ENCODE data around the gene NAA40.
"Not testable (repeated sequence)": the region's sequence is repeated elsewhere in the genome, so short reads cannot be mapped to it uniquely, and the experiment has no call there.

Gene NAA40

DNA sequence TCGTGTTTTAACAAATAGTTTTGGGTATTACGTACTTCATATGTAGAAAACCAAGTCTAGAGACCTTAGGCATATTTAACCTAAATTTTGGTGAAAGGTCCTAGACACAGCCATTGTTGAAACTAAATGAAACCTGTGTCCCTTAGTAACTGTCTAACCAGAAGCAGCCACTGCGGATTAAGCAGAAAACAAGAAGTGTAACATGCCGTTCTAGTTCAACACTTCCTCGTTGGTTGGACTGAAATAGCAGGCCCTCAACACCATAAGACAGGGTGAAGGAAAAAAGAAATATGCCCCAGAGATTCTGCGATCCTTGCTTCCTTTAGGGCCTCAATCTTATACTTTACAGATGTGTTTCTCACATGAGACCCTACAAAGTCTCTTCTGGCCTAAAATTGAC is 2.0 kb downstream of the NAA40 start:
- no peak for DNase-seq

DNA sequence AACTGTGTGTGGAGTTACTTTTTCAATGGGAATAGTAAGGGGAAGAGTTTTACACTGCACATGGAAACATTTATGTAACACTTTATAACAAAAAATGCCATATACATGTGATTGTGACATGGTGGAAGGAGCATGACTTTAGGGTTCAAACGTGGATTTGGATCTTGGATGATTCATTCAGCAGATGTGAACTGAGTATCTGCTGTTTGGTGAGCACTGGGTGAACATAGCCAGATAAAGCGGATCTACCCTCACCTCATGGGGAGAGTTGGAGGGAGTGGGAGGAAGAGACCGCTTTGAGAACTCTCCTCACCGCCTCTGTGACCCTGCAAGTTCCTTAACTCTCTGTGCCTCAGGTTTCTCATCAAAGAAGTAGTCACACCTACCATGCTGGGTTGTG is 3.1 kb downstream of the NAA40 start:
- no peak for DNase-seq

DNA sequence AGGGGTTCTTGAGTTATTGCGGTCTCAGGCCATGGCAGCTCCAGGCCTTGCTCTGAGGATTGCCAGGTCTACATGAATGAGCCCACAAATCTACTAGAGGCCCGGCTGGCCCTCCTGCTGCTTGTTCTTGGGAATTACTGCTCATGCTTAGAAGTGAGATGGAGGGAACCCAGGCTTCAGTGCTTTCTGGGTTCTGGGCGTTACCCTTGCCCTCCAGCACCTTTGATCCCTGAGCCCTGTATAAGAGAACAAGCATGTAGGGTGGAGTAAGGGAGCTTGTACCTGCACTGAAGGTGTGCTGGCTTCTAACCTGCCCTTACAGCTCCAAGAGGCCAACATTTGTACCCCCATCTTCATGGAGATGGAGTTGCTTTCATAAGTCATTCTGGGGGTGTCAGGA is 4.0 kb downstream of the NAA40 start:
- DNase-seq = no peak

DNA sequence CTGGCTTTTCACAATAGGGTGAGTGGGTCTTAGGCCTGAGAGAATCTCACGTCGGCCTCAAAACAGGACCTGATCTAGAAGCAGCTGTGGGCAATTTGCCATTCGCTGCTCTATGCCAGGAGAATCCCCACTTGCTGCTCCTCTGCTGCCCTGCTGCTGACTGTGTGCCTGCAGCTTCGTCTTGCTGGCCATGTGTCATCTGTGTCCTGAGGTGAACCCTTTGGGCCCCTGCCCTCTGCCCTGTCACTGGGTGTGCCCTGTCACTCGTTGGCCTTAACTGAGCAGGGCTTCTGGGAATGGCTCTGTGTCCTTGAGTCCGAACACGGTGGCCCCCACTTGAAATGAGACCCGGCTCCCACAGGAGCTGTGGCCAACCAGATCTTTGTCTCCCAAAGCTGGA is 6.2 kb downstream of the NAA40 start:
- no peak for DNase-seq

DNA sequence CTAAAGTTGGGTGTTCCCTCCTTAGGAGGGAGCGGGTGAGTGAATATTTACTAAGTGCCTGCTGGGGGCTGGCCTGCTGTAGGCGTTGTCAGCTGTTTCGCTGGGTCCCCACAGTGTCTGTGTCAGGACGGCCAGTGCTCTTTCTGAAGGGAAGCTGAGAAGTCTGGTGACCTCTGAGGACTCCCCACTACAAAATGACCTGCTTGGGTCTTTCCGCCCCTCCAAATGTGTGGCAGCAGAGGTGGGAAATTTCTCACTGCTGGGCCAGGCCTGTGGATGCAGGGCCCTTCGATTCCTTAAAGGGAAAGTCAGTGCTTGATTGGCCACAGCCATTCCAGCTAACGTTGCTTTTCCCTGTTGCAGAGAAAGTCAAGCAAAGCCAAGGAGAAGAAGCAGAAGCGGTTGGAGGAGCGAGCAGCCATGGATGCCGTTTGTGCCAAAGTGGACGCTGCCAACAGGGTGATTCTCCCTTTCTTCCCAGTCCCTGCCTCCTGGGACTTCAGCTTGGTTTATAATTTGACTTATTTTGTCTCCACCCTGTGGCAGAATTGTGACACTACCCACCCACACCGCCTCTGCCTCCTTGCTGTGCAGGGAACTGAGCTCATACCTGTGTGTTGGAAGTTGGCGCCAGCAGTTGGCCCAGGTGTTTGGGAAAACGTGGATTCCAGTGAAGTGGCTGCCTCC is 6.8 kb downstream of the NAA40 start:
- DNase-seq = peak; percentile 60

DNA sequence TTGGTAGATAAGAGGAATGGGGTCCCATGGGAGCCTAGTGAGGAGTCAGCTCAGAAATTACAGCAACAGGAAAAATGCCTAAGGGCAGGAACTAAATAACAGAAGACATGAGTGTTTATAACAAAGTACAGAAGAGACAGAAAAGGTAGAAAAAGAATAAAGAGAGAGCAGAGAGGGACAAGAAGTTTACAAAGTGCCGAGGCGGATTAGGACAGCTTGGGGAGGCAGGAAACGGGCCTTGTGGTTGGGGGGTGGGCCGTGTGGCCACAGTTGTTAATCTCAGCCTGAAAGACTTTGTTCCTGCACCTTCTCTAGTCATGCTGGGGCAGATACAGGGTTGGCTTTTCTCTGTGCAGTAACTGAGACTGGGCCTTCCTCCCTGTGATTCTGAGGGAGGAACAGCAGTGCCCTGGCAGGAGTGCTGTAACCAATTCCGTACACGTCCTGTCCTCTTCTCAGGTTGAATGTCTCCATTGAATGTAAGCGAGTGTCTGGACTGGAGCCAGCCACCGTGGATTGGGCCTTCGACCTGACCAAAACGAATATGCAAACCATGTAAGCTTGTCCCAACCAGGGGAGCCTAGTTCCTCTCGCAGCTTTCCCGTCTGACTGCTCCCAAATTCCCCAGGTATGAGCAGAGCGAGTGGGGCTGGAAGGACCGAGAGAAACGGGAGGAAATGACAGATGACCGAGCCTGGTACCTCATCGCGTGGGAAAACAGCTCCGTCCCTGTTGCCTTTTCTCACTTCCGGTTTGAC is 13.2 kb downstream of the NAA40 start:
- no peak for DNase-seq

DNA sequence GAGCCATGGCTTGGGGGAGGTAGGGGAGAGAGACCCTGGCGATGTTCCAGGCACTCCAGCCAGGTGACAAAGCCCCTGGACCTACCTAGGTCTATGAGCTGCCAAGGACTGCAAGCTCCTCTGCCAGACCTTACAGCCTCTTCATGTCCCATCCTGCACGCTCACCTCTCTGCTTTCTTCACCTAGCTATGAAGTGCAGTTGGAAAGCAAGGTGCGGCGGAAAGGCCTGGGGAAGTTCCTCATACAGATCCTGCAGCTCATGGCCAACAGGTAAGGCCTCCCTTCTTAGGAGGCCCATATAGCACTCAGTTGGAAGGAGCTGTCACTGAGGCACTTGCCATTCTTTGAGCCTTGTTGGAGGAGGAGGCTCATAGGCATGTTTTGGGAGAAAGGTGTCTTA is 13.8 kb downstream of the NAA40 start:
- no peak for DNase-seq

DNA sequence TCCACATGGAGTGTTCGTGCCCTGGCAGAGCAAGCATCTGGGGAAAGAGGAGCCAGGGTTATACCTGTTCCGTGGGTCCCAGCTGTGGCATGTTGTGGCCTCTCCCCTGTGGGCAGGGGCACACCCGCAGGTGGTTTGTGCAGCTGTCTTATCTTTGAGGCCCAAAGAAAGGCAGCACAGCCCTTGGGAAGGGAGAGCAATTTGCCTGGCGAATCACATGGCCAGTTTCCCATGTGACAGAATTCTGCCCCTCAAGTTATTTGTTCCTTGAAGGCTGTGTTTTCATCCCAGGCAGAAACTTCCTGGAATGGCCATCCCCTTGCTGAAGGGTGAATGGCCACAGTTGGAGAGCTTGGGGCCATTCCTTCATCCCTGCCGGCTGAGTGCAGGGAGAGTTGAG is 19.2 kb downstream of the NAA40 start:
- DNase-seq = no peak

DNA sequence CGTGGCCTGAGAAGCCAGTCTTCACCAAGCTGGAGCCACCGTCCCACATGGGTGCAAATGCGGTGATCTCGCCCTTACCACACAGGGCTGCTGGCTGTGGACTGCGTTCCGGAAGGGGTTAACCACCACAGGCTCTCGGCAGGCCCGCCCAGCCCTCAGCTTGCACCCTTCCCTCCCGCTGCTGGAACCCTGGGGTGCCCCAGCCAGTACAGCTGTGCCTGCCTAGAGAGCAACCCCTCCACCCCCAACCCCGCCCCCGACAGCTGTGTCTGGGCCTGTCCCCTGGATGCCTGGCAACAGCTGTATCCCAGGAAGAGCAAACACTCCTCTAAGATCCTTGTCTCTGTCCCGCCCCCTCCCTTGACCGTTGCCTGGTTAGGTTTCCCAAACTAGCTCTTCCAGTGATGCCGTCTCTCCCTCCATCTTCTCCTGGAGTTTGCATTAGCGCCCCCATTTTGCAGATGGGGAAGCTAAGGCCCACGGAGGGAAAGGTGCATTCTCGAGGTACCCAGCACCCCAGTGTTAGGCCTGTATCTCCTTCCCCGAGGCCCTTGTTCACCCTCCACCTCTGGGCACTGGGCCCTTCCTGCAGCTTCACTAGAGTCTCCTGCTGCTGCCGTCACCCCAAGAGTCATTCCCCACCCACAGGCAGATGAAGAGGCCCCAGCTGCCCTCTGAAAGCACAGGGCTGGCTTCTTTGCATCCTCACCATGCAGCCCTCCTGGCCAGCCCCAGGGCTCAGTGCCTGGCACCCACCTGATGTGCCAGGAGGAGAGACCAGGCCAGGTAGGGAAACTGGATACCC is 23.0 kb downstream of the NAA40 start:
- DNase-seq = peak; percentile 34

DNA sequence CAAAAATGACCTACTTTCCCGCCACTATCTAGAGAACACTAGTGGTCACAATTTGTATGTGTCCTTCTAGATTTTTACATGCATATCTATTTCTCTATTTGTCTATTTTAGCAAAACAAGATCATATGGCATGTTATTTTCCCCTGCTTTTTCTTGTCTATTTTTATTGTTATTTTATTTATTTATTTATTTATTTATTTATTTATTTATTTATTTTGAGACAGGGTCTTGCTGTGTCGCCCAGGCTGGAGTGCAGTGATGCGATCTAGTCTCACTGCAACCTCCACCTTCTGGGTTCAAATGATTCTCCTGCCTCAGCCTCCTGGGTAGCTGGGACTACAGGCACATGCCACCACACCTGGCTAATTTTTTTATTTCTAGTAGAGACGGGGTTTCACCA is 25.1 kb downstream of the NAA40 start:
- DNase-seq = not testable (repeated sequence)

DNA sequence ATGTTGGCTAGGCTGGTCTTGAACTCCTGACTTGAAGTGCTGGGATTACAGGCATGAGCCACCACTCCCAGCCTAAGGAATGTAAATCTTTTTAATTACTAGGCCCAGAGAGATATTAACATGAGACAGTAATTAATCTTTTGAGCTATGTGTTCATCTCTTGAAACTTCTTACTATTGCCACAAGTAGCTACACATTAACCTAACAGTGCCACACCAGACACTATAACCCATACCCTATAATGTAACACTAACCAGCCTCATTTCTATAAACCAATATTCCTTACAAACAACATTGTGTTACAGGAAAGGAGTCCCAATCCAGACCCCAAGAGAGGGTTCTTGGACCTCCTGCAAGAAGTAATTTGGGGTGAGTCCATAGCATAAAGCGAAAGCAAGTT is 27.6 kb downstream of the NAA40 start:
- DNase-seq = no peak

DNA sequence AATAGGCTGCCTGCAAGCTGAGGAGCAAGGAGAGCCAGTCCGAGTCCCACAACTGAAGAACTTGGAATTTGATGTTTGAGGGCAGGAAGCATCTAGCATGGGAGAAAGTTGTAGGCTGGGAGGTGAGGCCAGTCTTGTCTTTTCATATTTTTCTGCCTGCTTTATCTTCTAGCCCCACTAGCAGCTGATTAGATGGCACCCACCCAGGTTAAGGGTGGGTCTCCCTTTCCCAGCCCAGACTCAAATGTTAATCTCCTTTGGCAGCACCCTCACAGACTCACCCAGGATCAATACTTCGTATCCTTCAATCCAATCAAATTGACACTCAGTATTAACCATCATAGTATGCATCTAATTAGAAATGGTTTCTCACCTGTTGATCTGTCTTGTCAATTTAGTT is 30.7 kb downstream of the NAA40 start:
- no peak for DNase-seq

DNA sequence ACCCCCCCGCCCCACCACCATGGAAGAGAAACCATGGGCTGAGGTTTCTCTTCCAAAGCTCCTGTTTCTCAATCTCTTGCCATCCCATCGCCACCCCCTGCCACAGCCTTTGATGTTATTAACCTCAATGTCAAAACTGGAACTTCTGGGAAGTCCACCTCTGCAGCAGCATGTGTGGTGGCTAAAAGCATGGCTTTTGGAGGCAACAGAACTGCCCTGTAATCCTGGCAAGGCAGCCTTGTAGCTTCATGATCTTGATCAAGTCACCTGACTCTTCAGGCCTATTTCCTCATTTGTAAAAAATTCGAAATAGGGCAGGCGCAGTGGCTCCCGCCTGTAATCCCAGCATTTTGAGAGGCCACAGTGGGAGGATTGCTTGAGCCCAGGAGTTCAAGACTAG is 32.1 kb downstream of the NAA40 start:
- no peak for DNase-seq

DNA sequence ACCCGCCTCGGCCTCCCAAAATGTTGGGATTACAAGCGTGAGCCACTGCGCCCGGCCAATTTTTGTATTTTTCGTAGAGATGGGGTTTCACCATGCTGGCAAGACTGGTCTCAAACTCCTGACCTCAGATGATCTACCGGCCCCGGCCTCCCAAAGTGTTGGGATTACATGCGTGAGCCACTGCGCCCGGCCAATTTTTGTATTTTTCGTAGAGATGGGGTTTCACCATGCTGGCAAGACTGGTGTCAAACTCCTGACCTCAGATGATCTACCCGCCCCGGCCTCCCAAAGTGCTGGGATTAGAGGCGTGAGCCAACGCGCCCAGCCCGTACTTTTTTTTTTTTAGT is 35.1 kb downstream of the NAA40 start:
- DNase-seq = not testable (repeated sequence)

DNA sequence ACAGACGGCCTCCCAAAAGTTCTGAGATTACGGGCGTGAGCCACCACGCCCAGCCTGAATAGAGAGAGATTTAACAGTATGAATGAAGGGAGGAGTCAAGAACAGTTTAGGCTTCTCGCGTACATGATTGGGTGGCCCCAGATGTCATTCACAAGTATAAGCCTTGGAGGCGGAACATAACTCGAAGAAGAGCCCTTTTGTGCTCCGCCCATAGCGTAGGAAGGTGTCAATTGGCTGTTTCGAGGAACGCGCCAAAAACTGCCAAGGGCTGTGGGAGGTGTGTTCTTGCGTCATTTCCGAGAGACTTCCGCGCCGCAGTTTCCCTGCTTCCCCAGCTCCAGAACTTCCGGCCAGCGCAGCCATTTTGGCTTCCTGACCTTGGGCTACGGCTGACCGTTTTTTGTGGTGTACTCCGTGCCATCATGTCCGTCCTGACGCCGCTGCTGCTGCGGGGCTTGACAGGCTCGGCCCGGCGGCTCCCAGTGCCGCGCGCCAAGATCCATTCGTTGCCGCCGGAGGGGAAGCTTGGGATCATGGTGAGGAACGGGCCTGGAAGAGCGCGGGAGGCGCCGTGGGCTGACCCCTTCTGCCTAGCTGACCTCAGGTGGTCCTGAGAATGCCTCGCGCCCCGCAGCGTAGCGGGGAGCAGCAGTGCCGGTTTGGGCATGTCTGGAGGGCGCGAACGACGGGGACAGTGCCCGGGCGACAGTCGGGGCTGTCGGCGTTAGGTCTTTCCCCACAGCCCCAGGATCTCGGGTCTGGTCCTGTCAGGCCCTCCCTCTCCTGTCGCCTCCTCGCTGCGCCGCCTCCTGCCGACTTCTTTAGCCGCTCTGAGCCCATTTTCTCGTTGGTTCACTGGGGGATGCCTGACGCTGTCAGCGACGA is 35.7 kb downstream of the NAA40 start, which contains the start of gene COX8A:
Gene COX8A (plus strand): TSS at position 362 of the 885 bp plus-strand sequence. CDS start 61 bp downstream, at position 423.
- DNase-seq = peak; percentile 98

DNA sequence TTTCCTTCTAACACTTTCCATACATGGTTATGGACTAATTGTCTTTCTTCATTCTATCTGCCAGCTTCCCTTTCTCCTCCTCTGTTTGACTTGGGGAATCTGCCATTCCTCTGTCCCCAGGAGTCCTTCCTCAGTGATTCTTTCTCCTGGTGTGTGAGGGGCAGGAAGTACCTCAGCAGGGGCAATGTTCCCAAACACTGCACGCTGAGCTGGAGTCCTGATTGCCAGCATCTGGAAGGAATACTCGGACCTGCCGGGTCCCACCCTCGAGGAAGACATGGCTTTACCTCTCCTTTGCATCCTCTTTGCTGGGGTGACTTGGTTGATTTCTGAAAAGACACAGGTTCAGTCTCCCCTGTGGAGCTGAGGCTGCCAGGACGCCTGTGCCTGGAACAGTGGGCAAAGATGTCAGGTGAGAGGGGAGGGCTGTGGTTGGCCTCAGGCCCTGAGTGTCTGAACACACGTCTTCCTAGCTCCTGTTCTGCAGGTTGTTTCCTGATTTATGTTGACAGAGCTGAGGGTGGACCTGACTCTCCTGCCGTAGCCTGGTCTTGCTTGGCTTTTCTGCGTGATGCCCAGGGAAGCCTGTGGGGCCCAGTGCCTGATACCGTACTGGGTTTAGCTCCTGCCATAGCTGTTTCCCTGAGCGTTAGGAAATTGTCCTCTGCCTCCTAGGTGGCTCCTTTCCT is 39.9 kb downstream of the NAA40 start:
- no peak for DNase-seq

DNA sequence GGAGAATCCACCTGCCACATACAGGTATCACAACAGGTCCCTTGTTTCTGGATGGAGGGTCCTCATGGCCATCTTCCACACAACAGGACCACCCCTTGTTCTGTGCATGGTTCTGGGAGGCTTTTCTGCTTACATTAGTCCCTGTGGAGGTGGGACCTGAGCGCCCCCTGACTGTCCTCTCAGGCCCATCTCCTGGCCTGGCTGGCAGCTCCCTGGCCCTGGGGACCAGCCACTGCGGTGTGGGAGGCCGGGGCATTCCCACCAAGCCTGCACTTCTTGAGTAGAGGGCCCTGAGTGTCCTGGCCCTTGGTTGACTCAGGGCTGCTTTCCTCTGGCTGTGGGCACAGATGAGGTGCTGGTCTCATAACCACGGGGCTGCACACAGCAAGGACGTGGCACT is 40.6 kb downstream of the NAA40 start:
- no peak for DNase-seq

DNA sequence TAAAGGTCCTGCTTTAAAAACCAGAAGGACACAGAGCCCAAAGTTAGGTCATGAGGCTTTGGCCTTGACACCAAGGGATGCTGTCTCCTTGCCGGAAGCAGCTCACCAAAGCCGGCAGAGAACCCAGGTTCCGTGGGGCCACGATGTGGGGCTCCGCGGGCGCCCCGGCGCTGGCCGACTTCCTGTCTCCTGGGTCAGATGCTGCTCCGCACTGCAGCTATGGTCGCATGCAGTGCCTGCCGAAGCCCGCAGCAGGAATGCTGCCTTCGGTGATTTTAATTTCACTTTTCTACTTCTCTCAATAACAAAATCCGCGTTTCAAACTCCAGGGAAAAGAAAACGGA is 47.0 kb downstream of the NAA40 start:
- no peak for DNase-seq

DNA sequence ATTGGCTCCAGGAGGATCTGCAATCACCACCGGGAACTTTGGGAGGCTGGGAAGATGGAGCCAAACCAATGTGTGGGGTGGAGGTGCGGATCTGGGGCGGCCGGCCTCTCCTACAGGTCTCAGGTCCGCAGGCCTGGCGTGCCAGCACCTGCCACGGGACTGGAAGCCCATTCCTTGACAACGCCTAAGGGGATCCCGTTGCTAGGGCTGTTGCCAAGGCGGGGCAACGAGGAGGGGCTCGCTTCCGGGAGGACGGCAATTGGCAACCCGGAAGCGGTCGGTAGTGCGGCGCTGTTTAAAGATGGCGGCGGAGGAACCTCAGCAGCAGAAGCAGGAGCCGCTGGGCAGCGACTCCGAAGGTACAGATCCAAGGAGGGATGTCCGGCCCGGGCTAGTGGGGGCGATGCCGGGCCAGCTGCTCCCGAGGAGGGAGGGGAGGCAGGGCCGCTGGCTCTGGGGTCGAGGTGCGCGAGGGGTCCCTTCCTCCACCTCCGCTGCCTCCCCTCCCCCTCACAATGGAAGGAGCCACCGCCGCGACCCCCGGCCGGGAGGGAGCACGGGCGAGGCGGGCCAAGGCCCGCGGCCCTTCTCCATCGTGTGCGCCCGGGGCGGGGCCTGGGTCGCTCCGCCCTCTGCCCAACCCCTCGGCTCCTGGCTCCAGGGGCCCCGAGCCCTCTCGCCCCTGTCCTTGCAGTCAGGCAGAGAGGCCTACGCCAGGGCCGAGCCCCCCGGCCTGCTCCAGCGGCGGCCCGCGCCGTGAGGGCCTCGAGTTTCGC is 47.5 kb downstream of the NAA40 start, which contains the start of gene OTUB1:
Gene OTUB1 (plus strand): TSS at position 283 of the 776 bp plus-strand sequence. CDS start 19 bp downstream, at position 302.
- DNase-seq = peak; percentile 88

DNA sequence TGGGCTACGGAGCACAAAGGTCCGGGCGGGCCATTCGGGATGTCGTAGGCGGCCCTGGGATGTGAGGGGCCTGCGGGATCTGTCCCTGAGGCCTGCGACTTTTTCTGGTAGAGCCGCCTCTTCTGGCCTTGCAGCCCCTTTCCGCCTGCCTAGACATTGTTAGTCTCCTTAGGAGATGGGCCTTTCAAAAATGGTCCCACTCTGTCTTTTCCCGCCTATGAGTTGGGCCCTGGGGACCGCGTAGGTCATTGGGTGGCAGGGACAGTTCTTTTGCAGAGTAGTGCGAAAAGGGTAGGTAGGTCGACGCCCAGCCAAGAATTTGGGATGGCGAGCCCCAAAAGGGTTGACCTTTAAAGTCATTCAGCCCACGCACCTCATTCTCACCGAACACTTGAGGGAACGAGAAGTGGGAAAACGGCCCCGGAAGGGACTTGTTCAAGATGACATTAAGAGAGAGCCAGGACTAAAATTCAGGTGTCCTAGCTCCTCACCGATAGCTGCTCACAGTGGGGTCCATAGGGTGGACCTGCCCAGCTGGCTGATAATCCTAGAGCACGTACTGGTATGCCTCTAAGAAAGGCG is 48.2 kb downstream of the NAA40 start:
- no peak for DNase-seq

DNA sequence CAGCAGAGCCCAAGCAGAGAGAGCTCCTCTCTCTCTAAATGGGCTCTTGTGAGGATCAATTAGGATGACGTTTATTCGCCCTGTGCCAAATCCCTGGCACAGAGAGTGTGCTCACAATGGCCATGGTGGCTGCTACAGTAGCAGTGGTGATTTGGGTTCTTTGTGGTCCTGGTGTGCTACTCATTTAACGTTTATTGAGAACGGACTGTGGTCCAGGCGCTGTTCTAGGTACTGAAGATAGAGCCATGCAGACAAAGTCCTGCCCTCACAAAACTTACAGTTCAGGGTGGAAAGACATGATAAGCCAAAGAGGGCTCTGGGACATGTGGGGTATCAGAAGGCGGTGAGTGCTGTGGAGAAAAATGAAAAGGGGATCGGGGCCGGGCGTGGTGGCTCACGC is 52.8 kb downstream of the NAA40 start:
- DNase-seq = no peak

Data from NCI-H1417 treated with DMSO at 0.1 percent for 48 hours (cell line).